Measurements from ENCODE around the gene ZMYND11.

Gene ZMYND11

DNA sequence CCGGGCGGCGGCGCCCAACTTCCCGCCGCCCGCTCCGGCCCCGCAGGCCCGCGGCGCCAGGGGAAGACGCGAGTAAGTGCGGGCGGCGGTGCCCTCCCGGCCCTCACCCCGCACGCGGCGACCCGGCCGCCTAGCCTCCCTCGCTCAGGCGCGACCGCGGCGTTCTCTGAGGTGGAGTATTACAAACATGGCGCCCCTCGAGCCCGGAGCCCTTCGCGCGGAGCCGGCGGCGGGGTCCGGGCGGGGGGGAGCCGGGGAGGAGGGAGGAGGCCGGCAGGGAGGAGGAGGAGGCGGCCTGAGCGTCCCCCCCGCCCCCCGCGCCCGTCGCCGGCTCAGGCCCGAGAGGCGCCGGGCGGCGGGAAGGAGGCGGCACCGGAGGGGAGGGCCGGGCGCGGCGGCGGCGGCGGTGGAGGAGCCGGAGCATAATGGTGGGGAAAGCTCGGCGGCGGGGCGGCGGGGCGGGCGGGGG is at the start of gene ZMYND11:
ZMYND11 (plus strand) TSS at position 324 of the 469 bp plus-strand sequence. CDS start 44,558 bp downstream, outside the sequence.
- peak; percentile 26 for DNase-seq (ENCODE audit: low spot score)
- no peak for FAIRE-seq

DNA sequence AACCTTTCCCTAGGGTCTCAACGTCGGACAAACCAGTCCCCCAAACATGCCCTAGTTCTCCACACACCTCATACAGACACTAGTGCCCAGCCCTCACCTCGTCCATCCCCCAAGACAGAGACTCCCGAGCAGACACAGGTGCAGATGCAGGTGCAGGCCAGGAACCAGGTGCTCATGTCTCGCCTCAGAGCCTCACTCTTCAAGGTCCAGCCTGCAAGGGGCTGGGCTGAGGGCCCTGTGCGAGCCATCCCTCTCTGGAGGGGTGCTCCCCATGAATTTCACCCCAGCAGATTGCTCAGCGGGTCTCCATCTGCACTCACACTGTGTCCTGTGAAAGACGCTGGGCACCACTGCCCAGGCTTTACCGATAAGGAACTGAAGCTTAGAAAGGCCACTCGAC is 49.2 kb upstream of the ZMYND11 start:
- no peak for DNase-seq (ENCODE audit: low spot score)
- no peak for FAIRE-seq

DNA sequence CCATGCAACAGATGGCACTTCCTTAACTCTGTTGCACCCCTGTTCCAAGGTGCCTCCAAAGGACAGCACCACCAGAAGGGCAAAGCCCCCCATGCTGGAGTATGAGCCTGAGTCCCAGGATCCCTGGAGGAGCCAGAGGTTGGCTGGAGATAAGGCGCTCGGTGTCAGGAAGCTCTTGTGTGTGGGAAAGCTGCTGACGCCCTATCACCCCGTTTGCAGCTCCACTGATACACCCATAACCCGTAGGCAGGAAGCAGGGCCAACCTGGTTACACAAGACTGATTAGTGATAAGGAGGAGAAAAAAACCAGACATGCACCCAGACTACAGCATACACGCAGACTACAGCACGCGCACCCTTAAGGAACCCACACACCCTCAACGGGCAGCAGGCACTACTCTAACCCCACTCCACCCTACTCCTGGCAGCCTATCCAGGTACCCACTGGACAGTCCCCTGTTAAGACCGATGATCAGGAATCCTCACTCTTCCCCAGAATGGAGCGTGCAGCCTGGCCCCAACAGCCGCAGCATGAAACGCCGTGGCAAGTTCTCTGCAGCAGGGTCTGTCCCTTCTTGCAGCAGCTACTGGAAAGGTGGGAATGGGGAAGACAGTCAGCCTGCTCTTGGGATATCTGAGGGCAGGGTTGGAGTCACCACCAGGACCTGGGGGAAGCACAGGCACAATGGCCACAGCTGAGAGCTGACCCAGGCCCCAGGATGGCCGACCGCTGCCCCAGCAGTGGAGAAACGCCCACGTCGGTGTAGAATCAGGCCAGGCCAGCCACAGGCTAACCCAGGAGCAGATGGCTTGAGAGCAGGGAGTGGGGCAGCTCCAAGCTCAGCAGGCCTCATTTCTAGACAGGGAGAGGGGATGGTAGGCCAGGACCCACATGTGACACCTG is 47.8 kb upstream of the ZMYND11 start:
- no peak for DNase-seq (ENCODE audit: low spot score)
- FAIRE-seq: no peak

DNA sequence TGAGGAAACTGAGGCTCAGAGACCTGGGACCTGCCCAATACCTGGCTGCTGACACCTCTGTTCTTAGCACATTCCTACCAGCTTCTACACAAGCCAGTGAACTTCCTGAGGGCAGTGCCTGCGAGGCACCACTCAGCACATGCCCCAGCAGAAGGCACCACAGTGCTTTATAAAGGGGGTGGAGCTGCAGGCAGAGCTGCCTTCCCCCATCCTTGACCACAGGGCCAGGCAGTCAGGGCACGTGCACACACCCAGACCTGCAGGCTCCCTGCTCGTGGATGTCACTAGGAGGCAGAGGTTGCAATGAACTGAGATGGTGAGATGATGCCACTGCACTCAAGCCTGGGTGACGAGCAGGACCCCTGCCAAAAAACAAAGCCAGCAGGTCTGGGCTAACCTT is 47.0 kb upstream of the ZMYND11 start:
- FAIRE-seq: no peak
- DNase-seq (ENCODE audit: low spot score): no peak

DNA sequence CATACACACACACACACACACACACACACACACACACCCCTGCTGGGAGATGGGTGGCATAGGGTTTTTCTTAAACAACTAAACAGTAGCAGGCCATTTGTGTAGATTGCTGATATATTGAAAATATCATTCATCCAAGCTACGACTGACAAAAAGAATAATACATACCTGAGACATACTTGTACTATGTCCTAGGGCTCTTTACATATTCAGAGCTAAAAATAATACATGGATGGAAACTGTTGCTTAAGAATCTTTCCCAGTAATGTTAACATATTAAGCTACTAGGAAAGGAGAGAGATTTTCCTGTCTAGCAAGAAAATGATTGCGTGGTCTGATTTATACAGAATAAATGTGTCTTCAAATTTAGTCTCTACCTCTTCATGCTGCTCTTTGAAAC is 46.0 kb upstream of the ZMYND11 start:
- DNase-seq (ENCODE audit: low spot score): no peak
- no peak for FAIRE-seq

DNA sequence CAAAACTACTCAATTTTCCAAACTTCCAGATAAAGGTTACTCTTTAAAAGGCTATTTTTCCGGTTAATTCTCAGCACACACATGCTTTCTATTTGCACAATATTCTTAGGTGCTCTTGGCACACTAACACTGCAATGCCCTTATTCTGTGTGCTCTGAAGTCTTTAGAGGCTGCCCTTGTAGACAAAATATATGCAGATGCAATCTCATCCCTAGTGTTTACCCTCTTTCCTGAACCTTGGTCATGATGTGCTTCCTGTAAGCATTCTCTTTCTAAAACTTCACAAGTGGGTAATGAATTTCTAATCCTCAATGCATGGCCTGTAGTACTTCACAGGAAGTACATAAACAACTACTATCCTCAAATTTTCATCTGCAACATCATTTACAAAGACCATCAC is 45.1 kb upstream of the ZMYND11 start:
- DNase-seq (ENCODE audit: low spot score) (no peak), FAIRE-seq (no peak)

DNA sequence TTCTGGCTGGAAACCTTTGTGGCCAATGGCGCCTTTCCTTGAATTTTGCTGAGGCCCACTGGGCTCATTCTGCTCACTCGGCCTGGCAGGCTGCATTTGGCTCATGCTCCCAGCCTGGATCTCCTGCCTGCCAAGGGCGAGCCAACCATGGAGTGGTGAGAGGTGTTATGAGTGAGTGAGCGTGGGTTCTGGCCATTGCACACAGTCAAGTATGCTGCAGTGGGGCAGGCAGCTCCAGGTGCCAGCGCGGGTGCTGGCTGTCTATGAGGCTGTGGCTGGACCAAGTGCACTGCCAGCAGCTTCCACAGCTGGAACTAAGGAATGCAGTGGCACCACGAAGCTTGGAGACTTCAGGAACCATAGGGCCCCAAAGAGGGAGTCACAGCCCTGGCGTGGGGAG is 43.9 kb upstream of the ZMYND11 start:
- no peak for FAIRE-seq
- no peak for DNase-seq (ENCODE audit: low spot score)

DNA sequence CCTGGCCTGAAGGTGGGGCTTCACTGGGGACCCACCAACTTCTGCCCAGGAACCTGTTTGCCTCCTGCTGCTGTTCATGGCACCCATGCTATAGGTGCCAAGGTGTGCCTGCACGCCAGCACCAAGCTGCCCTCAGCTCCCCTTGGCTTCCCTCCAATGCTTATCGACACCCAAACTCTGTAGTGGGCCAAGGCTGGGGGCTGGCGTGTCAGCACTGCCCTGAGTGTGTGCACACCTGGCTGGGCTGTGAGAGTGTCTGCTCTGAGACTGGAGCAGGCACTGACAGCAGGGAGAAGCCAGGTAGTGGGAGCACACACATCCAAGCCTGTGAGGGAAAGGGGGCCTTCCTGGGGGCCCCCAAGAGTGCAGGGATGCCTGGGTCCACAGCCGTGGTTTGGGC is 43.1 kb upstream of the ZMYND11 start:
- DNase-seq (ENCODE audit: low spot score): no peak

DNA sequence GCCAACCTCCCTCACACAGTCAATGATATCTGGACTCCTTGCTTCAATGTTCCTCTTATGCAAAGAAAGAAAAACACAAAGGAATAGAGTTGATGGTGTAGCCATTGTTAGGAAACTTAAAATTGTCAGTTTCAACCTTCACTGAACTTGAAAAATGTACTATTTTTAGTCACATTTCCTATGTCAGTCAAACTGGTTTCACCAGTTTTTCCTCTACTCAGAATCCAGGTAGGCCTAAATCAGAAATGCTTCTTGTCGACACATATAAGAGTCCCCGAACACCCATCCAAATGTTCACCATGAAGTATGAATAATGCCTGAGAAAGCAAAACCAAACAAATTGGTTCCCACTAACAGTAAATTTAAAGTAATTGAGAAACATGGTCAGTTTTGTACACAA is 42.4 kb upstream of the ZMYND11 start:
- no peak for FAIRE-seq
- DNase-seq (ENCODE audit: low spot score): no peak

More for the DNA sequence above, 43.1 kb upstream of the ZMYND11 start:
- FAIRE-seq: no peak

DNA sequence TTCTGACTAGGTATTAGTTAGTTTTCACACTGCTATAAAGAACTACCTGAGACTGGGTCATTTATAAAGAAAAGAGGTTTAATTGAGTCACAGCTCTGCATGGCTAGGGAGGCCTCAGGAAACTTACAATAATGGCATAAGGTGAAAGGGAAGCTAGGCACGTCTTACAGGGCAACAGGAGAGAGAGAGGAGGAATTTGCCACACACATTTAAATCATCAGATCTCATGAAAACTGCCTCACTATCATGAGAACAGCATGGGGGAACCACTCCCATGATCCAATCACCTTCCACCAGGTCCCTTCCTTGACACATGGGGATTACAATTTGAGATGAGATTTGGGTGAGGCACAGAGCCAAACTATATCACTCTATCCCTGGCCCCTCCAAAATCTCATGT is 40.6 kb upstream of the ZMYND11 start:
- DNase-seq (ENCODE audit: low spot score) (no peak), FAIRE-seq (no peak)

DNA sequence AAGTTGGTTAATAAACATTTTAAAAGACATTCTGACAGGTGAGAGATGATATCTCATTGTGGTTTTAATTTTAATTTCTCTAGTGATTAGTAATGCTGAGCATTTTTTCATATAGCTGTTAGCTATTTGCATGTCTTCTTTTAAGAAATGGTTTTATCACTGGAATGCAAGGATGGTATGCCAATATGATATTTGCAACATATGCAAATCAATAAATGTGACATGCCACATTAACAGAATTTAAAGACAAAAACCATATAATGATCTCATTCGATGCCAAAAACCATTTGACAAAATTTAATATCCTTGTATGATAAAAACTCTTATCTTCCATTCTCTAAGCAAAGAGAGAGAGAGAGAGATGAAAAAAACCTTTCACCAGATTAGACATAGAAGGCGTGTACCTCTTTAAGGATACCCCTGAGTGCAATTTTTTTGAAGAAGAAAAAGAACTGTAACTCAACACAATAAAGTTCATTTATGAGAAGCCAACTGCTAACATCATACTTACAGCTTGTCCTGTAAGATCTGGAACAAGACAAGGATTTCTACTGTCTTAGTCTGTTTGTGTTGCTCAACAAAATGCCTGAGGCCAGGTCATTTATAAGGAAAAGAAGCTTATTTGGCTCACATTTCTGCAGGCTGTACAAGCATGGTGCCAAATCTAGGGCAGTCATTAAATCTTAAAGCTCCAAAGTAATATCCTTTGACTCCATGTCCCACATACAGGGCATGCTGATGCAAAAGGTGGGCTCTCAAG is 39.7 kb upstream of the ZMYND11 start:
- DNase-seq (ENCODE audit: low spot score) (no peak), FAIRE-seq (no peak)

DNA sequence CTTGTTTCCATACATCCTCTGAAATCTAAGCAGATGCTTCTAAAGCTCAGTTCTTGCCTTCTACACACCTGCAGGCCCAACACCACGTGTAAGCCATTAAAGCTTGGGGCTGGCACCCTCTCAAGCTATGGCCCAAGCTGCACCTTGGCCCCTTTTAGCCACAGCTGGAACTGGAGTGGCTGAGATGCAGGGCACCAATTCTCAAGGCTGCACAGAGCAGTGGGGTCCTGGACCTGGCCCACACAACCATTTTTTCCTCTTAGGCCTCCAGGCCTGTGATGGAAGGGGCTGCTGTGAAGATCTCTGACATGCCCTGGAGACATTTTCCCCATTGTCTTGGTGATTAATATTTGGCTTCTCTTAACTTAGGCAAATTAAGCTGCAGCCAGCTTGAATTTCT is 38.8 kb upstream of the ZMYND11 start:
- FAIRE-seq: no peak
- no peak for DNase-seq (ENCODE audit: low spot score)

DNA sequence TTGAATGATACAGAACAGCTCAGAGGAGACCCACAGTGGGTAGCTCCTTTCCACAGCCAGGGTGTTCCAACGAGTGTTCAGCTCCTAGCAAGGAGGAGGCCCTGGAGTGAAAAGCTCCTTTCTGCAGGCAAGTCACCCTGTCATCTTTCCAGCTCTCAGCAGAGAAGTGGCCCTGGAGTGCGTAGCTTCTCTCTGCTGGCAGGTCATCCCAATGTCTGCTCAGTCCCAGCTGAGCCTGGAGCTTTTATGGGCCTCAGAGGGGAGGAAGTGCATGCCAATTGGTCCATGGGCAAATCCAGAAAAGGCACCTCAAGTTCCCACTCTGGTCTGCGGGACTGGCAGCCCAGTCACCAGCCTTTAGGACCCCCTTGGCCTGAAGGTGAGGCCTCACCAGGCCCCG is 30.8 kb upstream of the ZMYND11 start:
- FAIRE-seq: no peak
- DNase-seq (ENCODE audit: low spot score): no peak

DNA sequence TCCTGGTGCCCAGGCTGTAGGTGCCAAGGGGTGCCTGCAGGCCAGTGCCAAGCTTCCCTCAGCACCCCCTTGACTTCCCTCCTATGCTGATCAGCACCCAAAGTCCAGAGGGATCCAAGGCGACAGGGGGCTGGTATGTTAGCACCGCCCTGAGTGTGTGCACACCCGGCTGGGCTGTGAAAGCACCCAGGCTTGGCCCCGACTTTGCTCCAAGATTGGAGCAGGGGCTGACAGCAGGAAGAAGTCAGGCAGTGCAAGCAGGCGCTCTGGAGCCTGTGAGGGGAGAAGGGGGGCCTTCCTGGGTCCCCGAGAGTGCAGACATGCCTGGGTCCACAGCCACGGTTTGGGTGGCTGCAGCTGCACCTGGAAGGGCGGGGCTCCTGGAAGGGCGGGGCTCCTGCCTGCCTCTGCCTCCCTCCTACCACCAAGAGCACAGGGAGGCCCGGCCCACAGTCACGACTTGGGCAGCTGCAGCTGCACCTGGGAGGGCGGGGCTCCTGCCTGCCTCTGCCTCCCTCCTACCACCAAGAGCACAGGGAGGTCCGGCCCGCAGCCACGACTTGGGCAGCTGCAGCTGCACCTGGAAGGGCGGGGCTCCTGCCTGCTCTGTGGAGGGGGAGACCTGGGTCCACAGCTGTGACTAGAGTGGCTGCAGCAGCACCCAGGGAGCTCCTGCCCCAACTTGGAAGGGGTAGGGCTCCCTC is 30.2 kb upstream of the ZMYND11 start:
- FAIRE-seq: no peak
- no peak for DNase-seq (ENCODE audit: low spot score)

DNA sequence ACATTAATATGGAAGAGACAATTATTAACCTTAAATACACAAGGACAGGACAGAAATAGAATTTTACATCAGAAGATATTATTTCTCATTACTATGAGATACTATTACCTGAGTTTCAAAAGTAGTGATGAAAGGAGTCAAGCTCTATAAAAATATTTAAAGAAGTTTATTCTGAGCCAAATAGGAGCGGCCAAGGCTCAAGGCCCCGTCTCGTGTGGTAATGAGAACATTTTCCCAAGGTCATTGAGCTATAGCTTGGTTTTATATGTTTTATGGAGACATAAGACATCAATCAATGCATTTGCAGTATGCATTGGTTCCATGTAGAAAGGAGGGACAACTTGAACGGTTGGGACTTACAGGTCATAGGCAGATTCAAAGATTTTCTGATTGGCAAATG is 29.4 kb upstream of the ZMYND11 start:
- FAIRE-seq (no peak), DNase-seq (ENCODE audit: low spot score) (no peak)

DNA sequence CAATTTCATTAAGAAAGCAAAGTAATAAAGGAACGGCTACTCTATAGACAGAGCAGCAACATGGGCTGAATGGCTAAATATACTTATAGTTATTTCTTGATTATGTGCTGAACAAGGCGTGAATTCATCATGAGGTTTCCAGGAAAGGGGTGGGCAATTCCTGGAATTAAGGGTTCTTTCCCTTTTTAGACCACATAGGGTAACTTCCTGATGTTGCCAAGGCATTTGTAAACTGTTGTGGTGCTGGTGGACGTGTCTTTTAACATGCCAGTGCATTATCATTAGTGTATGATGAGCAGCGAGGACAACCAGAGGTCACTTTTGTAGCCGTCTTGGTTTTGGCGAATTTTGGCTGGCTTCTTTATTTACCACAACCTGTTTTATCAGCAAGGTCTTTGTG is 28.5 kb upstream of the ZMYND11 start:
- DNase-seq (ENCODE audit: low spot score) (no peak), FAIRE-seq (no peak)

DNA sequence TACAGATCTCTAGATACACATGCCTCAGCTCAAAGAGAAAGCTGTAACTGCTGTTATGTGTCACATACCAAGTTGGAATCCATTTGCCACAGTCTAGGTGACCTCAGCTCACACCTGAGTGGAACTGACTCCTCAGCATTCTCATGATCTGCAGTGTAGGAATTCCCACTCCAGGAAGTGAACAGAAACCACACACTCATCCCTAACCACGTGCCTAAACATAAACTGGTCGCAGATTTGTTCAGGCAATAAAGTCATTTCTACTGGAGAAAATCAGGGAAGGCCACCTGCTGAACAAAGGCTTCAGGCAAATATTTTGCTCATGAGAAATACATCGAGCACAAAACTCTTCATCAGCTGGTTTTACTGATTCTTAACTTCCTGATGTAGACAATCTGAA is 23.0 kb upstream of the ZMYND11 start:
- DNase-seq (ENCODE audit: low spot score): peak; percentile 42
- peak; percentile 69 for FAIRE-seq

DNA sequence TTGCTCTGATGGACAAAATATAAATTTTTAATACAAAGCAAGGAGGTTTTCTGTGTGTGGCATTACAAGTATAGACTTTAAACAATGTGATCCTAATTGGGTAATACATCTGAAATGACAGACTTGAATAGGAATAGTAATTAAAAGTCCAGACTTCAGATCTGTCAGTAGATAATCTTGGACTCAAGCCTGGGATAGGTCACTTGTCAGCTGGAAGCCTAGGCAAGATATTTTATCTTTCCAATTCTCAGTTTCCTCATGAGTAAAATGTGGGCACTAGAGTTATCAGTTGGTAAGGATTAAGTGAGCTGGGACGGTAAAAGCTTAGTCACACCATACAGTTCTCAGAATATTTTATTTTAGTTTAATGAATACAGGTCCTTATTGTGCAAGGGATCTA is 10.4 kb upstream of the ZMYND11 start:
- DNase-seq (ENCODE audit: low spot score) (peak; percentile 63), FAIRE-seq (peak; percentile 98)

DNA sequence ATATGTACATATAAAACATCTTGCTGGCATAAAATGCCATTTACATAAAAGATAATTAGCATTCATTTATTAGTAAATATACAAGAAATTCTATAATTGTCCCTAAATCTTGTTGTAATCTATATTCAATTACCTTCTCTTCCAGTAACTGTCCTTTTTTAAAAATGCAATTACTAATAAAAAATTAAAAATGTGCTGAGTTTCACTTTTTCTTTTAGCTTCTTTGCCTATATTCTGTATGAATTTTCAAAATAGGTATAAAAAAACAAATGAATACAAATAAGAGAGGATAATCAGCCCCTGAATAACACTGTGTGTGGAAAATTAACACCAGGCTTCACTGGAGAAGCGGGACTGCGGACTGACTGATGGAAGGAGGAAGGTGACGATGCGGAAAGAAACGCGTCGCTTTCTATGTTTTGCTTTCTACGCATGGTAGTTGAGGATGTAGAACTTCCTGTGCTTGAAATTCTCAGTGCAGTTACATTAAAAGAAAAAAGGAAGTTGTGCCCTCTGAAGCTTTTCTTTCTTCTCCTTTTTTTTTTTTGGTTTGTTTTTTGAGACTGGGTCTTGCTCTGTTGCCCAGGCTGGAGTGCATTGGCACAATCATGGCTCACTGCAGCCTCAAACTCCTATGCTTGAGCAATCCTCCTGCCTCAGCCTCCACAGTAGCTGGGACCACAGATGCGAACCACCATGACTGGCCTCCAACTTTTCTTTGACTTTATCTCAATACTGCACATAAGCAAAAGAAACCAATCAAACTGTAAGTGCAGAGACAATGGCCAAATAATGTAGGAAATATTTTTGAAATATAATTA is 7.4 kb upstream of the ZMYND11 start:
- no peak for FAIRE-seq

DNA sequence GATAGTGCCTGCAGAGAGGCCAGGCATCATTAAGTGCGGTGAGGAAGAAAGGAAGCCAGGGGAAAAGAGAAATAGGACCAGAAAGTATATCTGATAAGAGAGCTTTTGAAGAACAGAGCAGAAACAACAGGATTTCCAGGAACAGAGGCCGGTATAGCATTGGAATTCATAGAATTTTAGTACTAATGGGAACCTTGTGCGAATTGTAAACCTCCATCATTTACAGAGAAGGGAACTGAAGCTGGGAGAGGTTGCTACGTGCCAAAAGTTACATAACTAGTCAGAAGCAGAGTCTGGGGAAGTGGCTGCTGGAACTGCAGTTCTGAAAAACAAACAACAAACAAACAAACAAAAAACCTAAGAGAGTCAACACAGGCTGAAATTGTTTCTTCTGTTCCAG is 5.4 kb upstream of the ZMYND11 start:
- DNase-seq (ENCODE audit: low spot score) (no peak), FAIRE-seq (no peak)

More for the DNA sequence above, 7.4 kb upstream of the ZMYND11 start:
- DNase-seq (ENCODE audit: low spot score): no peak
